ENCODE measurements around the gene COCH. TPM values are rescaled to one million over a fixed set of nuclear protein-coding genes. Genes with fewer than 3 reads are reported as not detected.

The COCH gene
- total RNA-seq, 1 experiment from 2014 or later, result 9.4 TPM

GRCh38 chr14:30935445-30935844 lies 61.1 kb downstream of the COCH start:
- no peak for TF ChIP-seq ELF4 (CRISPR knock-in tag; IDR thresholded peaks at IDR 0.05; ENCODE audit: low read depth)
- TF ChIP-seq ZNF138 (CRISPR knock-in tag; conservative IDR thresholded peaks at IDR 0.05), result no peak
- no peak for TF ChIP-seq MYBL2 (CRISPR knock-in tag; IDR thresholded peaks at IDR 0.05)
- TF ChIP-seq ZNF671 (CRISPR knock-in tag; IDR thresholded peaks at IDR 0.05), result no peak
- TF ChIP-seq SMAD4 (CRISPR knock-in tag; IDR thresholded peaks at IDR 0.05), result no peak
- TF ChIP-seq HMGA2 (CRISPR knock-in tag; IDR thresholded peaks at IDR 0.05), result no peak
- no peak for TF ChIP-seq IRF2 (CRISPR knock-in tag; IDR thresholded peaks at IDR 0.05; ENCODE audit: borderline replicate concordance, low read depth)
- TF ChIP-seq TEAD4 (CRISPR knock-in tag; IDR thresholded peaks at IDR 0.05), result no peak
- TF ChIP-seq, protein P1, sequence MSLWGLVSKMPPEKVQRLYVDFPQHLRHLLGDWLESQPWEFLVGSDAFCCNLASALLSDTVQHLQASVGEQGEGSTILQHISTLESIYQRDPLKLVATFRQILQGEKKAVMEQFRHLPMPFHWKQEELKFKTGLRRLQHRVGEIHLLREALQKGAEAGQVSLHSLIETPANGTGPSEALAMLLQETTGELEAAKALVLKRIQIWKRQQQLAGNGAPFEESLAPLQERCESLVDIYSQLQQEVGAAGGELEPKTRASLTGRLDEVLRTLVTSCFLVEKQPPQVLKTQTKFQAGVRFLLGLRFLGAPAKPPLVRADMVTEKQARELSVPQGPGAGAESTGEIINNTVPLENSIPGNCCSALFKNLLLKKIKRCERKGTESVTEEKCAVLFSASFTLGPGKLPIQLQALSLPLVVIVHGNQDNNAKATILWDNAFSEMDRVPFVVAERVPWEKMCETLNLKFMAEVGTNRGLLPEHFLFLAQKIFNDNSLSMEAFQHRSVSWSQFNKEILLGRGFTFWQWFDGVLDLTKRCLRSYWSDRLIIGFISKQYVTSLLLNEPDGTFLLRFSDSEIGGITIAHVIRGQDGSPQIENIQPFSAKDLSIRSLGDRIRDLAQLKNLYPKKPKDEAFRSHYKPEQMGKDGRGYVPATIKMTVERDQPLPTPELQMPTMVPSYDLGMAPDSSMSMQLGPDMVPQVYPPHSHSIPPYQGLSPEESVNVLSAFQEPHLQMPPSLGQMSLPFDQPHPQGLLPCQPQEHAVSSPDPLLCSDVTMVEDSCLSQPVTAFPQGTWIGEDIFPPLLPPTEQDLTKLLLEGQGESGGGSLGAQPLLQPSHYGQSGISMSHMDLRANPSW (CRISPR knock-in tag; conservative IDR thresholded peaks at IDR 0.05; ENCODE audit: low read depth), result no peak
- TF ChIP-seq NR1H2 (CRISPR knock-in tag; IDR thresholded peaks at IDR 0.05), result no peak
- TF ChIP-seq FOXJ3 (CRISPR knock-in tag; IDR thresholded peaks at IDR 0.05; ENCODE audit: borderline replicate concordance), result no peak
- no peak for TF ChIP-seq FOXP1 (CRISPR knock-in tag; IDR thresholded peaks at IDR 0.05; ENCODE audit: borderline replicate concordance)
- TF ChIP-seq NR2C2 (CRISPR knock-in tag; IDR thresholded peaks at IDR 0.05), result no peak
- TF ChIP-seq, protein P2, sequence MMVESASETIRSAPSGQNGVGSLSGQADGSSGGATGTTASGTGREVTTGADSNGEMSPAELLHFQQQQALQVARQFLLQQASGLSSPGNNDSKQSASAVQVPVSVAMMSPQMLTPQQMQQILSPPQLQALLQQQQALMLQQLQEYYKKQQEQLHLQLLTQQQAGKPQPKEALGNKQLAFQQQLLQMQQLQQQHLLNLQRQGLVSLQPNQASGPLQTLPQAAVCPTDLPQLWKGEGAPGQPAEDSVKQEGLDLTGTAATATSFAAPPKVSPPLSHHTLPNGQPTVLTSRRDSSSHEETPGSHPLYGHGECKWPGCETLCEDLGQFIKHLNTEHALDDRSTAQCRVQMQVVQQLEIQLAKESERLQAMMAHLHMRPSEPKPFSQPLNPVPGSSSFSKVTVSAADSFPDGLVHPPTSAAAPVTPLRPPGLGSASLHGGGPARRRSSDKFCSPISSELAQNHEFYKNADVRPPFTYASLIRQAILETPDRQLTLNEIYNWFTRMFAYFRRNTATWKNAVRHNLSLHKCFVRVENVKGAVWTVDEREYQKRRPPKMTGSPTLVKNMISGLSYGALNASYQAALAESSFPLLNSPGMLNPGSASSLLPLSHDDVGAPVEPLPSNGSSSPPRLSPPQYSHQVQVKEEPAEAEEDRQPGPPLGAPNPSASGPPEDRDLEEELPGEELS (CRISPR knock-in tag; IDR thresholded peaks at IDR 0.05), result no peak
- no peak for TF ChIP-seq ETV6 (CRISPR knock-in tag; IDR thresholded peaks at IDR 0.05)
- TF ChIP-seq, protein P3, sequence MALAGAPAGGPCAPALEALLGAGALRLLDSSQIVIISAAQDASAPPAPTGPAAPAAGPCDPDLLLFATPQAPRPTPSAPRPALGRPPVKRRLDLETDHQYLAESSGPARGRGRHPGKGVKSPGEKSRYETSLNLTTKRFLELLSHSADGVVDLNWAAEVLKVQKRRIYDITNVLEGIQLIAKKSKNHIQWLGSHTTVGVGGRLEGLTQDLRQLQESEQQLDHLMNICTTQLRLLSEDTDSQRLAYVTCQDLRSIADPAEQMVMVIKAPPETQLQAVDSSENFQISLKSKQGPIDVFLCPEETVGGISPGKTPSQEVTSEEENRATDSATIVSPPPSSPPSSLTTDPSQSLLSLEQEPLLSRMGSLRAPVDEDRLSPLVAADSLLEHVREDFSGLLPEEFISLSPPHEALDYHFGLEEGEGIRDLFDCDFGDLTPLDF (CRISPR knock-in tag; IDR thresholded peaks at IDR 0.05), result no peak
- TF ChIP-seq TEAD1 (CRISPR knock-in tag; IDR thresholded peaks at IDR 0.05), result no peak
- TF ChIP-seq RORB (CRISPR knock-in tag; IDR thresholded peaks at IDR 0.05), result no peak
- TF ChIP-seq NFYB (CRISPR knock-in tag; conservative IDR thresholded peaks at IDR 0.05; ENCODE audit: low read depth), result no peak
- TF ChIP-seq TP53 (CRISPR knock-in tag; IDR thresholded peaks at IDR 0.05), result no peak
- H3K9me3 Mint-ChIP-seq, result no peaks in the 10 kb centered on the region
- H3K27ac Mint-ChIP-seq, result no peak overlapping the region
- peaks cover 28% of the 10 kb centered on the region for H3K36me3 Mint-ChIP-seq
- no peak overlapping the region for H3K4me3 Mint-ChIP-seq
- no peaks in the 10 kb centered on the region for H3K4me1 Mint-ChIP-seq
- ATAC-seq, result no peak
- POLR2A ChIA-PET, result no interaction called here
- CTCF ChIA-PET, result no interaction called here
- H3K27me3 Mint-ChIP-seq (ENCODE audit: low read depth), result no peaks in the 10 kb centered on the region
- no peak for DNase-seq (ENCODE audit: low spot score)

GRCh38 chr14:30938617-30939016 lies 64.3 kb downstream of the COCH start:
- ATAC-seq (no peak), DNase-seq (ENCODE audit: low spot score) (no peak)
- POLR2A ChIA-PET, result no interaction called here
- Mint-ChIP-seq H3K27ac (no peak overlapping the region), H3K9me3 (no peaks in the 10 kb centered on the region), H3K4me1 (0 out of 2 replicates have a peak, but pooled peaks cover 4% of the 10 kb centered on the region), H3K36me3 (peaks cover 32% of the 10 kb centered on the region), H3K27me3 (ENCODE audit: low read depth) (no peaks in the 10 kb centered on the region), H3K4me3 (no peak overlapping the region)
- CTCF ChIA-PET, result no interaction called here
- no peak for TF ChIP-seq ATF1 (CRISPR knock-in tag; IDR thresholded peaks at IDR 0.05)
- no peak for TF ChIP-seq FOXP1 (CRISPR knock-in tag; IDR thresholded peaks at IDR 0.05; ENCODE audit: borderline replicate concordance)
- TF ChIP-seq SP1 (CRISPR knock-in tag; conservative IDR thresholded peaks at IDR 0.05), result no peak
- TF ChIP-seq CREB1 (CRISPR knock-in tag; IDR thresholded peaks at IDR 0.05), result no peak
- TF ChIP-seq, protein P4, sequence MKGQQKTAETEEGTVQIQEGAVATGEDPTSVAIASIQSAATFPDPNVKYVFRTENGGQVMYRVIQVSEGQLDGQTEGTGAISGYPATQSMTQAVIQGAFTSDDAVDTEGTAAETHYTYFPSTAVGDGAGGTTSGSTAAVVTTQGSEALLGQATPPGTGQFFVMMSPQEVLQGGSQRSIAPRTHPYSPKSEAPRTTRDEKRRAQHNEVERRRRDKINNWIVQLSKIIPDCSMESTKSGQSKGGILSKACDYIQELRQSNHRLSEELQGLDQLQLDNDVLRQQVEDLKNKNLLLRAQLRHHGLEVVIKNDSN (CRISPR knock-in tag; IDR thresholded peaks at IDR 0.05), result no peak
- TF ChIP-seq GTF2I (CRISPR knock-in tag; conservative IDR thresholded peaks at IDR 0.05), result no peak
- no peak for TF ChIP-seq CTCF (IDR thresholded peaks at IDR 0.05)
- TF ChIP-seq RORB (CRISPR knock-in tag; IDR thresholded peaks at IDR 0.05), result no peak
- TF ChIP-seq, protein P2 (CRISPR knock-in tag; IDR thresholded peaks at IDR 0.05), result no peak

Measured in WTC11 (cell line).